Measurements from ENCODE around the gene SPRY1.
A peak's percentile ranks its signal among the peaks of the same experiment; 100 is the strongest.

Gene SPRY1, protein sequence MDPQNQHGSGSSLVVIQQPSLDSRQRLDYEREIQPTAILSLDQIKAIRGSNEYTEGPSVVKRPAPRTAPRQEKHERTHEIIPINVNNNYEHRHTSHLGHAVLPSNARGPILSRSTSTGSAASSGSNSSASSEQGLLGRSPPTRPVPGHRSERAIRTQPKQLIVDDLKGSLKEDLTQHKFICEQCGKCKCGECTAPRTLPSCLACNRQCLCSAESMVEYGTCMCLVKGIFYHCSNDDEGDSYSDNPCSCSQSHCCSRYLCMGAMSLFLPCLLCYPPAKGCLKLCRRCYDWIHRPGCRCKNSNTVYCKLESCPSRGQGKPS

DNA sequence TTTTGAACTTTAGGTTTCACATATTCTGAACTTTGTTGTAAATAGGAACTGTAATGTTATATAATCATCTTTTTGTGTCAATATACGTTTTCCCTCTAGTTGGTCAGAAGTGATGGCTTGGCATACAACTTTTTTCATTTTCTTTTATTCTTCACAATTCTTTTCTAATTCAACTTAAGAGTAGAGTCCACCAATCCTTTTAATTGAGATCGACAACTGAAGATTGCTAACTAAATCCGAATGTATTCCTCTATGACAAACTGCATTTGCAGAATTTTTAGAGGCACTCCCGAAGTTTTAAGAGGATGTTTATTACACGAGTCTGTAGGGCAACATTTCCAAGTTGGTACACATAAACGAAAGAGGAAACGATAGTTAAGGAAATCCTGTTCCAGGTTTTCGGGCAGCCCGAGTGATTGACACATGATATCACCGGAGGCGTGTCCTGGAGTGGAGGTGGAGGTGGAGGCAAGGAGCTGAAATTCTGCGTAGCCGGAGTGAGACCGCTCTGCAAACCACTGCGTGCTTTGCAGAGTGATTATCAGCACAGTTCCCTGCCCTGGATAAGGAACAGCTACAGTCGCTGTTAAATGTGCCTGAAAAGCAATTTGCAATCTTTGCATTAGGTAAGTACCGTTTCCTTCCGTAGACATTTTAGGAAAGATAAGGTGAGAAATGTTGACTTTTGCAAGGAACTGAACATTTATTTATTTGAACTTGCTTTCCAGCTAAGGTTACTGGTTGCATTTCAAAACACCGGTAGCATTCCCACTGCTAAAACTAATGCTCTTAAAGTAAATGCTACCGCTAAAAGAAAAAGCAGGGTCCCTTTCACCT is at the start of gene SPRY1:
SPRY1 (plus strand) TSS at position 489 of the 837 bp plus-strand sequence. CDS start 4,797 bp downstream, outside the sequence.
- peak; percentile 27 for DNase-seq

DNA sequence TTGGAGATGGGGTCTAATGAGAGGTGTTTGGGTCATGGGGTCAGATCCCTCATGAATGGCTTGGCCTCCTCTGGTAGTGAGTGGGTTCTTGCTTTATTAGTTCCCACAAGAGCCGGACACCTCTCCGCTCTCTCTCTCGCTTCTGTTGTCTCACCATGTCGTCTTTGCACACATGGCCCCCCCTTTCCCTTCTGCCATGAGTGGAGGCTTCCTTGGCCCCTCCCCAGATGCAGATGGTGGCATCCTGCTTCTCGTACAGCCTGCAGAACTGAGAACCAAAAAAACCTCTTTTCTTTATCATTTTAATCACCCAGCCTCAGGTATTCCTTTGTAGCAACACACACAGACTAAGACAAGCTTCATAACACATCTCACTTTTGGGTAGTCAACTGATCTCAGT is 49.6 kb upstream of the SPRY1 start:
- no peak for DNase-seq

DNA sequence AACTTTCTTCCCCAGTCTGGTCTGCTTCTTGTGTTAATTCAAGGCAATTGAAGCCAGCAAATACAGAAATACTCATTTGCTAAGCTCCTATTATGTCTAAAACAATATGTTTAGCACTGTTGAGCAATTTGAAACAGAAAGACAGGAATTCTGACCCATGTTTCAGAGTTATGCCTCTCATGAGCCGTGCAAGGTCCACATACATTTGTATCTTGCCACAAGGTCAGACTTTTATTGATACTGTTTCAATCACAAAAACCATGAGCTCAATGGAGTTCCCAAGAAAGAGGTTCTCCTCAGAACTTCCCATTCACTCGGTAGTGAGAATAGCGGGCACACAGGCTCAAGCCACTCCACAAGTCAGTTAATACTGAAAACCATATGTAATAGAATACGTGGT is 47.6 kb upstream of the SPRY1 start:
- DNase-seq, result no peak

DNA sequence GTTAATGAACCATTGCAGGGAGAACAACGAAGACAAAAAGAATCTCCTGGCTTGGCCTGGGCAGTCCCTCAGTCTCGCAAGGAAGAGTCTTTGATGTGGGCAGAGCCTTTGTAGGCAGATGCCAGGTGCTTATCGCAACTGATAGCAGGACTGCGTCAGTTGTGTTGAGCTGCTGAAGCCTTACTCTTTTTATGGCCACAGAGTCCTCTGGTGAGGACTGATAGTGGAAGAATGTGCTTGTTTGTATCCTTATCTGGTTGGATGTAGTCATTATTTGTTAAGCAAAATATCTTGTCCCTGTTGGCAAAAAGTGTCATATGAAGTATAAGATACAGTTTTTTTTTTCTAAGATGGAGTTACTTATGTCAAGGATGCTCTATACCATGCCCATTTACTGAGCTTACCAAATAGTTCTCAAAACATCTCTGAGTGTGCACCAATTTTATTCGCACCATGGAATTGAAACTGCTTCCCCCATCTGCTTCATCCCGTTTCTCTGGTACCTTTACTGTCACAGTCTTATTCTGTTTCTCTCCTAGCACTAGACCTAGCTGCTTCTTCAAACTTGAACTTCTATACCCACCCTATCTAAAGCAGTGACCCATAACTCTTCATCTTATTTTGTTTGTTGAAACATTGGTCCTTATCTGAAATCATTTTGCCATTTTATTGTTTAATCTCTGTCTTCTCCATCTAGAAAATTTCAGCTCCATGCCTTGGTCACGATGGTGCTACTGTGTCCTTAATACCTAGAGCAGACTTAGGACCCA is 47.0 kb upstream of the SPRY1 start:
- DNase-seq, result no peak

DNA sequence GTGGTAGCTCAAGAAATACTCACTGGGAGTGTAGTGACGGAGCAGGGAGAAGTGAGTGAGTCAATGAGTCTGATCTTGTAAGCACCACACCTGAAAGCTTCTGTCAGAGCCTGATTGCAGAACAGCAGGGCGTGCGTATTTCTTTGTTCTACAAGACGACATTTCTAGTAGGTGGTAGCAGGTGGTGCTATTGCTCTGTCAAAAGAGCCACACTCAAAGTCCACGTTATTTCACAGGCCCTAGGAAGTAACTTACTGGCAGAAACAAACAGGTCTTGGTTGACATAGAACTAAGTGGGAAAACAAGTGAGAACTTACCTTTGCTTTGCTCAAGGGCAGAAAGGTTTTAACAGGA is 46.4 kb upstream of the SPRY1 start:
- no peak for DNase-seq

DNA sequence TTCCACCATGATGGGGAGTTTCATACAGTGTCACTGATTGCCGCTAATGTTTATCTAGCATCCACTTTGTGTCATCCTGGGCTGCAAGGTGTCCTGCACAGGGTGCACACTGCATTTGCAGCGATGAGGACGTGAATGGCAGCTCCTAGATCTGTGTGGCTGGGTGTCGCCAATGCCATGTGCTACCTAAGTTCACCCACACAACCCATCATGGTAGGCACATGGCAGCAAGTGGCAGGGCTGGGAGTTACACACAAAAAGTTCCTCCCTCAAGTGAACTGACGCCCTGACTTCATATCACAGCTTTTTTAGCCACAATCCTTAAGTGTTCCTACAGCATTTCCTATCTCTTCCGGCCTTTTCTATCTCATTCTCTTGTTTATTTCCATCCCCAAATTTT is 45.9 kb upstream of the SPRY1 start:
- no peak for DNase-seq

DNA sequence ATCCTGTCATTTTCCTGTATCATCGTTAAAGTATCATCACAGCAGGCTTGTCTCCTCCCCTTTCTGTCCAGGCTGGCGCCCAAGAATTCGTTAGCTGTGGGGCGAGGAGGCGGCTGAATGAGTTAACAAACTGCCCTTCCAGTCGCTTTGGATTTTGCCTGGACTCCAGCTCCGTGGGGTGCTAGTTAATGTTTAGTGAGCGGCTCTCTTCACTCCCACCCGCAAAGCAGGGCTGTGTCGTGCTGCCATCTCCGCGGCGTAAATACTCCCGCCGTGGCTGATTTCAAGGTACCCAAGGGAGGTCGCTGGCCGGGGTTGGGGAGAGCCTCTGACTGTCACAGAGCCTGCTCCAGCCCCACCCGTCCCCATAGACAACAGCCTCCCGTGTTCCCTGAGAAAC is 44.9 kb upstream of the SPRY1 start:
- no peak for DNase-seq

DNA sequence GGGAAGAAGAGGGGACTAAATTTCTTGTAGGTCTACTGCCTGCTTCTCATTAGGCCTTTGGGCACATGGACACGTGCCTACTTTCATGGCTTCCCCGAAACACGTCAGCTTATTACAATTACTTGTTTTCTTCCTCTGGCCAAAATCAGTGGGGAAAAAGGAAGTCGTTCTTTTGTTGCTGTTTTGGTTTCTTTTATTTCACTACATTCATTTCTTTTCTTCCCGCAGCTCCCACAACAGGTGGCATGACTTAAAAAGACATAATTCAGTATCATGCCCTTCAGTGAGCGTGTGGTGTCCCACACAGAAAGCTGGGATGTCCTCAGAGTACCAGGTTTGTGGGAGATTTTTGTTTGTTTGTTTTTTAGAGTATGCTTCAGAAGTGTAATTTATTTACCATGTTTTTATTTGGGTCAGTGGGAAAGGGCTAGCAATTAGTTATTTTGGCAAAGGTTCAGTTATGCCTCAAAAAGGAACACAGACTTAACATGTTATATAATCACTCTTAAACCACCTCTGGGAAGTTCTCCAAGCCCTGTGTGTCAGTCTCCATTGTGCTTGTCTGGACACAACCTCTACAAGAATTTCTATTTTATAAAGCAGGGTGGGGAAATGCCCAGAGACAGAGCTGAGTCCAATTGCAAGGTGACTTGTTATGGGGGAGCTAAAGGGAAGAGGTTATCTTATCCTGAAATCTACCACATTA is 44.2 kb upstream of the SPRY1 start:
- DNase-seq, result no peak

DNA sequence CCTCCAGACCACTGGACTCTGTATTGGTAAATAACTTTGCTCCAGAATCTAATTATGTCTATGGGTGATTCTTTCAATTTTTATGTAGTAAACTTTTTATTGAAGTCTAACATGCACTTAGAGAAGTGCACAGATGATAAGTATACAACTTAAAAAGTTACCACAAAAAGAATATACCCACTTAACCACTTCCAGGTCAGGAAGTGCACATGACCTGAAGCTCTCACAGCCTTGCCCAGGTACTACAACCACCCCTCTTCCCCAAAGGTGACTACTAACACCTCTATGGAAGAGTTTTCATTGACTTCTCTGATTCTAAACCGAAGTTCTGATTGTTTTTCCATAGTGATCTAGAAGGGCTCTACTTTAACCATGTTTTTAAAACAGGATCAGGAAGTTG is 43.6 kb upstream of the SPRY1 start:
- no peak for DNase-seq

DNA sequence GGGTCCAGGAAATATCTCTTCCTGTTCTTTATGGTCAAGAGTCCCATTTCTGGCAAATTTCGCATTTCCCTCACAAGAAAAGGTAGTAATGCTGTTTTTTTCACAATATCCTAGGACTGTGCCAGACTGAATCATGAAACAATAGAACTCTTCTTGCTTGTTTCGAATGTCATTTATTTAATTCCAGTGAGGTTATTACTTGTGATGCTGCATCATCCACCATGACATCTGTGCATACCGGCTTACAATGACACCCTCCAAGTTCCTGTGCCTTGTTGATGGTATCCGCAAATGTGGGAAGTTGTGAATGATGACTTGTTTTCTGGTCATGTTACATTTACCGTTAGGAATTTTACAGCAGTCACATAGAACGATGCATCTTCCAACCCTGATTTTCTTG is 42.9 kb upstream of the SPRY1 start:
- no peak for DNase-seq

DNA sequence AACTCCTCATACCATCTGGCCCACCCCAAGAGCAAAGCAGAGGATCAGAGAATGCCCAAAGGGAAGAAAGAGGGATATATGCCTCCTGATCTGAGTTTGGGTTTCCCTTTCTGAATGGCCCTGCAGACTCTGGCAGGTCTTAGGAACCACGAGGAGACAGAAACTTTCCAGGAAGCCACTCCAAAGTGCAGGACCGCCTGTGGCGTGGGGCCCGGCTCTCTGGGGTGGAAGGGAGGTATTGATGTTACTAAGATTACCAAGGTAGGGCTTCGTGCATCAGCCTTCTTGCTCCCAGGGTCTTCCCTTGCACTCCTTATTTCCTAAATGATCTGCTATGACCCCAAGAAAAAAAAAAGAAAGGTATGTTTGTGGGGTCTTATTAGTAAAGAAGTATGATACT is 41.9 kb upstream of the SPRY1 start:
- DNase-seq, result no peak

DNA sequence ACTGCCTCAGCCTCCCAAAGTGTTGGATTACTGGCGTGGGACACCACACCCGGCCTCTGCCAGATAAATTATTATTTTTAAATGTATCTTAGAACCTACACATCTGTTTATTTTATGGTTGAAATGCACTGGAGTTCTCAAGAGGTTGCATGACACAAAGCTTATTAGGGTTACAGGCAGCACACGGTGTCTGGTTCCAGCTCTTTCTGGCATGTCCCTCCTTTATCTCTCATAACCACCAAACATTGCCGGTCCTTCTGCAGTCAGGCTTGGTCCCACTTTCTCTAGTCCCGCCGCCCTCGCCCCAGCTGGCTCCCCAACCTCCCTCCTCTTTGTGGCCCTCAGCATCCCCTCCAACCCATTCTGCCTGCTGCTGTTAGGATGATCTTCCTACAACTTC is 39.7 kb upstream of the SPRY1 start:
- DNase-seq, result no peak

DNA sequence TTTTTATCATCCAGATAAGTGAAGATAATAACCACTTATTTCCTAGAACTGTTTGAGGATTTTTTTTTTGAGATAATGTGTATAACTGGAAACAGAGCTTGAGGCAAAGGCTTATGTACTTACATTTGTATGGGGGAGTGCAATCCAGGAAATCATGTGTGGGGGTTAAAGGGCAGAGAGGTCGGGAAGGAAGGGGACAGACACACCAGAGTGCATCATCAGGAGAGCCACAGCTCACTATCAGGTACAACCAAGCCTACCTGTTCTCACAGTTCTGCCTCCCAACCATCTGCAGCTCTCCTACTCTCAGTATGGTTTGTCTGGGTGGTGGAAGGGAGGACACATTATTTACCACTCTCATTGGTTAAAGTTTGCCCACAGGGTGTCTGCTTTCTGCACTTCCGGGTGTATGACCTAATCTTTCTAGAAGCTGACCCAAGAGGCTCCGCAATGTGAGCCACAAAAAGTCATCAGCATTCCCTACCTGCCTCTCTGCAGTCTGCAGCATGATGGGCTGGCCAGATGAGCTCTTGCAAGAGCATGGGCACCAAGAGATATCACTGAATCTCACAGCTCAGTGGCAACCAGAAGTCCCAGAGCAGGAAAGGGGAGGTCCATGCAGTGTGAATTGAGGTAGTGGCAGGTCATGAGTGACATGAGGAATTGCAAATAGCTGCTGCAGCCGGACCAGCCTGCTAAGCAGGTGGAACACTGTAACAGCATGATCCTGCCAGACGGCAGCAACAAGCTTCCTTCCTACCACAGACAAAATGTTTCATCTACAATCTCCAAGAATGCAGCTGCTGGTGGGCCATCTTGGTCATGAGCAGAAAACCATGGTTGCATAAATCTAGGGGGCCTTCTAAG is 36.9 kb upstream of the SPRY1 start:
- DNase-seq, result no peak

DNA sequence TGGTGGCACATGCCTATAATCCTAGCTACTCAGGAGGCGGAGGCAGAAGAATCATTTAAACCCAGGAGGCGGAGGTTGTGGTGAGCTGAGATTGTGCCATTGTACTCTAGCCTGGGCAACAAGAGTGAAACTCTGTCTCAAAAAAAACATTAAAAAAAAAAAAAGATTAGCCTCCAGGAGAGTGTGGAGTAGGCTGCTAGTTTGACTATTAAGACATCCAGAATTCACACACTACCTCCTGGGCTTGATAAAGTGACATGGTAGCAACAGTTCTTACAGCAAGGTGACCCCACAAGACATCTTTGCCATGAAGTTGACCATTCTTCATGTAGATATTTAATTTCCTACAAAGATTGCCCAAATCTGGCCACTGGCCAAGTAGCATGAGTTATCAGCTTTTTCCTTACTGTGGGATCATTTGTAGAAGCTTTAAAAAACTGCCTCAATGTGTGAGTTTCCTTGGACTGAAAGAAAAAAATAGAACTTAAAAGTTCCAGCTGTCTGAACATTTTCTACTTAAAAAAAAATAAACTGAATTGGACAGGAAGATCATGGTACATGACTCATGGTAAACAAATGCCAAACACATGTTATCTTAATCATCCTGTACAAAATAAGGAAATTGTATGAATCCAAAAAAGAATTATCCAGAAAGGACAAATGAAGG is 35.3 kb upstream of the SPRY1 start:
- no peak for DNase-seq

DNA sequence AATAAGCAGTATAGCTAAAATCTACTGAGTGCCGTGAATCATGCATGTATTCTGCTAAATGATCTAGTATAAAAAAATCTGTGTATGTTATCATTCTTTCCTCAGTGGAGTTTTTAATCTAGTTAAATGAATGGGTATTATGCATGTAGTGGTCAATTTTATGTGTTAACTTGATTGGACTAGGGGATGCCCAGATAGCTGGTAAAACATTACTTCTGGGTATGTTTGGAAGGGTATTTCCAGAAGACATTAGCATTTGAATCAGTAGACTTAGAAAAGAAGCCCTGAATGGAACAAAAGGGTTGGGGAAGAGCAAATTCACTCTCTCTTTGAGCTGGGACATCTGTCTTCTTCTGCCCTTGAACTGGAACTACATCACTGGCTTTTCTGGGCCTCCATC is 34.5 kb upstream of the SPRY1 start:
- DNase-seq, result no peak

DNA sequence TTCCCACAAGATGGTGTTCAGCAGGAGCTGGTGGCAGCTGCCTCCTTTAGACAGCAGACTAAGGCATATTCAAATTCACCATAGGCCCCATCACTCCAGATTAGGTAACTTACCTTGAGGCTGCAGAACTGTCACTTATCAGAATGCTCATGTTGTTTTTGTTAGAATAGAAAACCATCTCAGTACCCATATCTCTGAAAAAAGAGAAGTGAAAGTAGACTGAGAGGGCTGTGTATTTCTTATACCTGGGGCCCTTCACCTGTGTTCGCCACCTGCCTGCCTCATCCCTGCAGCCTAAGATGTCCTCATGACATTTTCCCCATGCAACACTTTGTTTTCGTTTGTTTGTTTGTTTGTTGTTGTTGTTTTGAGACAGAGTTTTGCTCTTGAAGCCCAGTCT is 32.9 kb upstream of the SPRY1 start:
- no peak for DNase-seq

DNA sequence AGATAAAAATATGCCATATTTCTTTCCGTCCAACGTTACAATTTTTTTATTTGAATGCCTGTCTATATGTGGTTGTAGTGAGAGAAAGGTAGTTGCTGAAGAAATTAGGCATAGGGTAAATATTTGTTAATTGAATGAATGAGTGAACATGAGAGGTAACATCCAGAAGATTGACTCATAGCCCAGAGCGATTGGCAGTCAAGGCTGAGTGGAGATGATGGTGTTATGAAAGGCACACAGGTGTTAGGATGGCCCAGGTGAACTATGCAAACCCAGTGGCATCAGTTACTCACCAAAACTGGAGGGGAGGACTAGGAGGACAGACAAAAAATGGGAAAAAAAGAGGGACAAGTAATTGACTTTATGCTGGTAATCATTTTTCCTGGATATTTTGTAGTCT is 31.7 kb upstream of the SPRY1 start:
- DNase-seq, result no peak

DNA sequence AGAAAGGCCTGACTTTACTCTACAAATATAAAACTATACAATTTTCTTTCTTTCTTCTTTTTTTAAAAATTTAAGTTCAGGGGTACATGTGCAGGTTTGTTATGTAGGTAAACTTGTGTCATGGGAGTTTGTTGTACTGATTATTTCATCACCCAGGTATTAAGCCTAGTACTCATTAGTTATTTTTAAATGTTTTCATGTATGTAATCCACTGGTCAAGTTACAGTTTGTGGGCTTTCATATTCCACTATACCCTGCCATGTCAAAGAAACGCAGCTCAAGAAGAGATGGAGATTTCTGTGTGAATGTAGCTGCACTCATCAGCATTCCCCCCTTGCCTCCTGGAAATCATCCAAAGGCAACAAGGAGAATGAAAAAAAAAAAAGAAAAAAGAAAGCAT is 31.2 kb upstream of the SPRY1 start:
- DNase-seq, result no peak

DNA sequence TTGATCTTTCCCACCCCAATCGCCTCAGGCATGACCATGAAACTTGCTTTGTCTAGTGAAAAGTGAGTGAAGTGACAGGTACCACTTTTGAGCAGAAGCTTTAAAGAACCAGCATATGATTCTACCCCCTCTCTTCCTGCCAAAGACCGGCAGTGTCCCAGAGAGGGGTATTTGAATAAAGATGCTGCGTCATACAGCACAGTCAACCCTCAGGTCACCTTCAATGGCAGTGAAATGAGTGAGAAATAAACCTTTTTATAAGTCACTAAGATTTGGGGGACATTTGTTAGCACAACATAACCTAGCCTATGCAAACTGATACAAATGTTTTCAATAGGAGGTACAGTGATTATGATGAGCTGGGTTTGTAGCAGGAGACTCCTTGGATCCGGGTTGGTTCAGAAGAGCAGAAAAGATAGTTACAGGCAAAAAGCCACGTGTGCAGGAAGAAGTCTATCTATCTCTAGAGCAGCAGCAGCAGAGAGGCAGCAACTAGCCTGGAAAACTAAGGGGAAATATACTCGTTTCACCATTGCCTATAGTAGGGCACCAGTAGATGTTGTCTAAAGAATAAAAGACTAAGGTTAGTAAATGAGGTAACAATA is 30.3 kb upstream of the SPRY1 start:
- DNase-seq, result no peak

DNA sequence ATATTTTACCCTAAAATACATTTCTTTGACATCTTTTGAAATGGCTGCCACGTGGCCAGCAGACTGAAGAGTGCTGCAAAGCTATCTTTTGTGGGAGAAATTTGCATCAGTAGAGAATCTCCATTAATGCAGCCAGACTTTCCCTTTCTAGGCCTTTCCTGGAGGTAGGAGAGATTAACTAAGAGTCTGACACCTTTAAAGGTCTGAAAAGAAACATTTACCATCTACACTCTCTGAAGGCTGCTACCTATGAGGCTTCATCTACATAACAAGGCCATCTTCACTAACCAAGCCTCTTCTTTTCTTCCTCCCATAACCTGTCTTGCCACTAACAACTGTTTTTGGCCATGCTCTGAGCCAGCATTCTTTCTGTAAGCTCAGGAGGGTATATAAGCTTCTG is 17.8 kb upstream of the SPRY1 start:
- no peak for DNase-seq

DNA sequence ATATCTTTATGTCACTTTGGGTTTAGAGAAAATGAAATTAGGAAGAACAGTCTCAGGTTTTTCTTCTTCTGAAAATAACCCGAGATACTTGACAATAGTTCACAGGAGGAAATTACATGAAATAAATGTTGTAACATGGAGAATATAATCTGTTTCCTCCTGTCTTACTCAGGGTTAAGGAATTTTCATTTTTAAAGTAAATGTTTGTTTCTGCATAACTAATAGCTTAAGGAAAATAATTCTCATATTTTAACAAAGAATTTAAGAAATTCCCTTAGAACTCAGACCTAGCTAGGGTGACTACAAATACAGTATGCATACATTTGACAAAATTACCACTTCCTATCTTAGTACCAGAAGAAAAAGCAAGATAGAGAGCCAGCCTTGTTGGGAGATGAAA is 17.2 kb upstream of the SPRY1 start:
- DNase-seq, result no peak
